Left colon (tissue), 2 donors: ENCODE data around the gene KLHL21. TPM values are rescaled to one million over a fixed set of nuclear protein-coding genes. Genes with fewer than 3 reads are reported as not detected.
"Not testable (repeated sequence)": the region's sequence is repeated elsewhere in the genome, so short reads cannot be mapped to it uniquely, and the experiment has no call there.

Experiments
- ATAC-seq: fragments of 200-7000 bp; cut with Tn5 transposase; one replicate; pipeline ENCODE4 v1.9.1; 2020; ENCODE audit warnings: mild to moderate bottlenecking, moderate library complexity
- DNase-seq, 2 donors: peaks; one replicate each; pipeline ENCODE4 v3.0.0-alpha.2; 2020
- intact Hi-C, 2 donors: fragments of 100-400 bp; cut with DNase I in 1 of 2; cut with micrococcal nuclease in 1 of 2; formaldehyde crosslinking; loops; one replicate each; pipeline versions ENCODE4 v1.11.2 to v1.14.0; 2022; cut with DNase I, micrococcal nuclease
- total RNA-seq, 2 donors: library from RNA; stranded (reverse); fragmentation: NEBNext Ultra II Directional; extraction: Animal tissue kit (Norgen Biotek cat#: 25700); gene quantifications; one replicate each; pipeline ENCODE4 v1.2.1, GENCODE V29; 2021
- donor health status: DM: no; HTN: no; CAD: no.
- donor health status: DM: yes; HTN: yes; CAD: no.

KLHL21 gene
- total RNA-seq, 2 donors from 2014 or later: 8.0 to 14.0 TPM

DNA sequence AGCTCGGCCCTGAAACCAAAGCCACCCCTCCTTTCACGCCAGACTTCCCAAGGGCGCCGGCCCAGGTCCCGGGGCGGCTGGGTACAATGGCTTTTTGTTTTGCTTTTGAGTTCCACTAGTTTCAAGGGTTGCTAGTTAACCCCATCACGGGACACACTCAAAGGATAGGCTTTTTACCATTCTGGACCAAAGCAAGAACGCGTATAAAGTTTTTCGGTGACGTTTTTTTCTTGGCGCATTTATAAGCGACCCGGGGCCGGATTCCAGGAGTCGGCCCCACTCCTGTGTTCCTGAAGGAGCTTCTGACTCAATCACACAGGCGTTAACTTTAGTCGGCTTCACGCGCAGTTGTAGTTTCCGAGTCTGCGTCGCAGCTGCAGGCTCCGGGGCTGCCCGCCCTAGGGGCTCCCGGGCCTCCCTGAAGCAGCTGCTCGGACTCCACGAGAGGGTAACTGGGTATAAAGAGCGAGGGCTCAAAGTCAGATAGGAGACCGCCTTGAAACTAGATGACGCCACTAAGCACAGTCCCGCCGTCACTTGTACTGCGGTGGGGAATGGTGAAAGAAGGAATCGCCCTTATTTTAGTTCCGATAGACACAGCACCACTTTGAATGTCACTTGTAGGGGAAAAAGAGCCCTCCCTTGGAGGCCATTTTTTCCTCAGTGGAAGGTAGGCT is 707 bp upstream of the KLHL21 start:
- ATAC-seq: peak; percentile 38
- peak in 1 of 2 donors; percentile 62 for DNase-seq
- intact Hi-C loops: no loop called here

DNA sequence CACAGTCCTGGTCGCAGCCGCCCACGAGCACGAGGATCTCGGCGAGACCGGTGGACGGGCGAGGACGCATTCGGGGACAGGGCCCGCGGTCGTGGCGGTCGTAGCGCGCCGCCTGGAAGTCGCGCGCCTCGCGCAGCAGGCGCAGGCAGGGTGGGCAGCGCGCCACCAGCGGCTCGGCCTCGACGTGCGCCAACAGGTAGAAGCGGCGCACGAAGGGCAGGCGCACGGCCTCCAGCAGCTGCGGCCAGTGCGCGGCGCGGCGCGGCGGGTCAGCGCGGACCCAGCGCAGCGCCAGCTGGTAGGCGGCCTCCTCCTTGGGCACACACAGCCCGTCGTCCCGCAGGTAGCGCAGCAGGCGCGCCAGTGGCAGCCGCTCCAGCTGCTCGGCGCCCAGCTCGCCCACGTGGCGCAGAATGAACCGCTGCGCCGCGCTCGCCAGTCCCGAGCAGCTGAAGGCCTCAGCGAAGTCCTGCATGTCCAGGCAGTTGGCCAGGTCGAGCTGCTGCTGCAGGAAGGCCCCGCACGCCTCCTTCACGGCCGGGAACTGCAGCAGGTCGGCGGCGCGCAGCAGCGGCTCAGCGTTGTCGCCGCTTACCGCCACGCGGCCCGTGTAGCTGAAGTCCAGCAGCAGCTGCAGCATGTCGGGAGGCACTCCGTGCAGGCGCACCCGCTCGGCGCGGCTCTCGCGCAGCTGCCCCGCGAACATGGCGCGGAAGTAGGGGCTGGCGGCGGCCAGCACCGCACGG is 573 bp downstream of the KLHL21 start:
- peak; percentile 51 for ATAC-seq
- intact Hi-C loops: no loop called here
- peak in 1 of 2 donors; percentile 60 for DNase-seq

DNA sequence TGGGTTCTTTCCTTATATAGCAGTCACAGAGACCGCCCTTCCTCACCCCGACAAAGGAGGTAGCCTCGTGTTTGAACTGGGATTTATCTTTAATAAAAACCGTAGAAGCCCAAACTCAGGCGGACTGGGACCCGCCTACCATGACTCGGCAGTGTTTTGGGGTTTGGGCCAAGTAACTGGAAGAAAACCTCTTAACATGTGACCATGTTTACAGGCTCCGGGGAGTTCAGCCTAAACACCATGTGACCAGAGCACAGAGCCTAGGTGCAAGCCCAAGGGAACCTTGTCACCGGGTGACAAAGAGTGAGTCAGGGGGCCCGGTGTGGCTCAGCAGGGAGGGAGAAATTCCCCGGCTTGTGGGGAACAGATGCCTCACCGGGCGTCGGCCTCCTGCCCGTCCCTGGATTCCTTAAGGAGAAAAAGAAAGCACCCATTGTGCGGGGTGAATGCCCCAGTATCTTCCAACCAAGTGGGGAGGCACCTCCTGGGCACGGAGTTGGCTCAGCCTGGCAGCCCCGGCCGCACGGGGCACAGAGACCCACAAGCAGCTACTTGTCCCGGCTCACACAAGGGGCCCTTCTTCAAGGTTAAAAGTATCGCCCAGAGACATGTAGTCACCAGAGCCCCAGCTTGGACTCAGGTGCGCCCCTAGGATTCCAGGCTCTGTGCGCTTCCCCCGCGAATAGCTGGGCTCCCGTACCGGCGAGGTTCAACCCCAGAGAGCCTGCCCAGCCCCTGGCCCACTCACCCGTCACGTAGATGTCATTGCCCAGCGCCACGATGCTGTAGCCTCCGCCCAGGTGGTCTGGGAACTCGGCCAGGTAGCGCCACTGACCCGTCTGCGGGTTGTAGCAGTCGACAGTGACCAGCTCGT is 1.4 kb downstream of the KLHL21 start:
- intact Hi-C loops: no loop called here
- peak; percentile 62 to 85 for DNase-seq
- peak; percentile 45 for ATAC-seq

DNA sequence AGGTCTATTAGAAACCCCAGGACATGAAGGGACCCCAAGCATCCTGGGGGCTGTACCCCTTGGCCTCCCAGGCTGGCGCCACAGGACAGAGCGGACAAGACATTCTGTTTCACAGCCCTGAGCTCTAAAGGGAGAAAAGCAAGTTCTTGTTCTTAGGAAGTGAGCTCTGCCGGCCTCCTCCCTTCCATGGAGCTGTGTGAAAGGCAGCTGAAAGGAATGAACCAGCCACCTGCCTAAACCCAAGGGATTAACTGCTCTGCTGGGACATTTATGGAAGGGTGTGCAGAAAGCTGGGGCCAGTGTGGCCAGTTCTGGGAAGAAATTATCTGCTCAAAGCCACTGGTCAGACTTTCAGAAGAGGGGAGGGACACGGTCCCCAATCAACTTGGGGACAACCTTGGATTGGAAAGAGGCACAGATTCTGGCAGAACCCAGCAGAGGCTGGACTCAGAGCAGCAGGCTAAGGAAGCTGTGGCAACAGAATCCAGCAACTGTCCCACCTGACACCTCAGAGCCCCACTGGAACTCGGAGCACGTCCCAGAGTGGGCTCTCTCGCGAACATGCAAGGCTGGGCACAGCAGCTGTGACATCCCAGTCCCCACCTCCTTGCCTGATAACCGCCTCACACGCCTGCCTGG is 2.1 kb downstream of the KLHL21 start:
- no peak for DNase-seq
- ATAC-seq: peak; percentile 6
- intact Hi-C loops: no loop called here

DNA sequence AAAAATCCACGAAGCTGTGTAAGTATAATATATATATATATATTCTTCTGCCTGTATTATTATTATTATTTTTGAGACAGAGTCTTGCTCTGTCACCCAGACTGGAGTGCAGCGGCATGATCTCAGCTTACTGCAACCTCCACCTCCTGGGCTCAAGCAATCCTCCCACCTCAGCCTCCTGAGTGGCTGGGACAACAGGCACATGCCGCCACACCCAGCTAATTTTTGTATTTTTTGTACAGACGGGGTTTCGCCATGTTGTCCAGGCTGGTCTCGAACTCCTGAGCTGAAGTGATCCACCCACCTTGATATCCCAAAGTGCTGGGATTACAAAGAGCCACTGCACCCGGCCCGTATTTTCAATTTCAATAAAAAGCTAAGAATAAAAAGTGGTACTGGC is 2.7 kb downstream of the KLHL21 start:
- intact Hi-C loops, ATAC-seq: not testable (repeated sequence)

DNA sequence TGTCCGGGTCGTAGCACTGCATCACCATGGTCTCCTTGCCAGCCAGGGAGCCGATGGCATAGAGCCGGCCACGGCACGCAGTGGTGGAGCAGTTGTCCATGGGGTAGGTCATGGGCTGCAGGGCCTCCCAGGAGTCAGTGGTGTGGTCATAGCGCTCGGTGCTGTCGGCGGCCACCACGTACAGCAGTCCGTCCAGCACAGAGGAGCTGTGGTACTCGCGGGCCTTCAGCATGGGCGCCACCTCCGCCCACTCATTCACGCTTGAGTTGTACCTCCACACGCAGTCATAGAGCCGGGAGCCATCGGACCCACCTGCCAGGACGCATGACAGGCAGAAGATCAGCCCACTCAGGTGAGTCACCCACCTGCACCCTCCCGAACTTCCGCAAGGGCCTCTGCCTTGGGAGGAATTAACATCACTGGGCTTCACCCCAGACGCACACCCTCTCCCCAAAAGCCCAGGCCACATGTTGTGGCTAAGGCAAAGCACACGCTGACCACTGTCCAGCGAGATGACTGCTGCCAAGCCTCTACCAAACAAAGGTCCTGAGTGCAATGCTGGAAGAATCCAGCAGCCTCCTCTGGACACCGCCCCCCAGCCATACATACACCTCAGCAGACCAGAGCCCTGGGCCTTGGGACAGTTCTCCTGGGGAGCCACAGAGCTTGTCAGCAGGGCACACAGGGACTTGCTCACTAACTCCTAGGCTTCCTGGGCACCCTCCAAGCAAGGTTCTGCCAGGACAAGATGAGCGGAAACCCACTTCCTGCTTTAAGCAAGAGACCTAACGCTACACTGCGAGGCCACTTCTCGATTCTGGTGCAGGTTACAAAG is 3.3 kb downstream of the KLHL21 start:
- intact Hi-C loops: no loop called here
- DNase-seq (peak in 1 of 2 donors; percentile 45), ATAC-seq (no peak)

More for the DNA sequence above, 2.7 kb downstream of the KLHL21 start:
- DNase-seq: not testable (repeated sequence)

DNA sequence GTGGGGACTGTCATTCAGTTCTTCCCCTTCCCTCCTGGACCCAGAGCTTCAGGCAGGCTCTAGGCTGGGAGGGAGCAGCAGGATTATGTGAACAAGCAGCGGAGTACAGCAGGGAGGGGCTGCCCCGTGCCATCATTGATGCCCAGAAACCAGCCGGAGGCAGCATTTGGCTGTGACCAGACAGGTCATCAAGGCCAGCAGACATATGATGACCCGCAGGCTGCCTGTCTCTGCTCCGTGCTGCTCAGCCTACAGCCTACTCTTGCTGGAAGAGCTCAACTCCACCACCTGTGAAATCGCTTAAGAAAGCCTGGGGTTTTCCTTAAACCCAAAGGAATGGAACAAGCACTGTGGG is 4.9 kb downstream of the KLHL21 start:
- no peak for ATAC-seq
- no peak for DNase-seq
- intact Hi-C loops: no loop called here

DNA sequence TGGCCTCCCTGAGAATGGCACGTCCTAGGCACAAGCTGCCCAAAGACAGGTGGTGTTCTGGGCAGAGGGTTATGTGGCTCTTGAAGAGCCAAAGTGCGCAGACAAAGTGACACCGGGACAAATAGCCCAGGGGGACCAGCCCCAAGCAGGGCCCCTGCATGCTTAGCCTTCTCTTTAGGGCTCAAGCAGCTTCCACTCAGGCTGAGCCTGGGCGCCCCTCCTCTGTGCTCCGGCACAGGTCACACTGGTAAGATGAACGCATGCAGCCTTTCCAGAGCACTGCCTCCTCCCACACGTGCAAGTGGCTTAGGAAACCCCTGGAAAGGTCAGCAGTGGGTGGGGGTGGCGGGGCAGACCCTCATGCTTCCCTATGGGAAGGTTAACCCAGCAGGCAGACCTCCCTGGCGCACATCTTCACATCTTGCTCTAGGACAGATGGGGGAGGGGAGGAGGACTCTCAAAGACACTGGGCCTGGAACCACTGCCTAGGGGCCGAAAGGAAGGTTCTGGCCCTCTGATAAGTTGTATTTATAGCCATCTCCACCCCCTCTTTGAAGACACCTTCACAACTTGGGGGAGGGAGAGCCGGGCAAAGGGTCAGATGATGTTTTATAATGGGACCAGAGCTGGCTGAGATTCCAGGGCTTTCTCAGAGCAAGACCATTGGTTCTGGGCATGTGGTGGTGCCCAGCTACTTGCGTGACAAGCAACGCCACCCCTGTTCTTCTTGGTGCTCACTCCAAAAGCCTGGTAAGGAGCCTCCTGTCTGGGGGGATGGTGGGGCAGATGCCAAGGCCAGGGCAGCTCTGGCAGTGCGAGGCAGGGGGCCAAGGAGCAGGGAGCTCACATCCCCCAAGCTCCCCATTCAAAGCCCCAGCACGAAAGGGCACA is 5.5 kb downstream of the KLHL21 start:
- intact Hi-C loops: no loop called here
- DNase-seq (no peak), ATAC-seq (no peak)

DNA sequence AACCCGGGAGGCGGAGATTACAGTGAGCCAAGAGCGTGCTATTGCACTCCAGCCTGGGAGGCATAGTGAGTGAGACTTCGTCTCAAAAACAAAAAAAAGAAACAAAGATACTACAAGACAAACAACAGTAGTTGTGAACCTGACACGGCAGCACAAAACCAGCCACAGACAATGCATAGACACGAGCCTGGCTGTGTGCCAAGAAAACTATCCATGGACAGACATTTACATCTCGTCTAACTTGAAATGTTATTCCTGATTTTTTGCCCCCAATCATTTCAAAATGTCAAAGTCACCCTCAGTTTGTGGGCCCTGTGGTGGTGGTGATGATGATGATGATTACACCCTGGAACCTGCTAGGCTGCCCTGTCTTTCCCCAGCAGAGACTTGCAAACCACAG is 6.3 kb downstream of the KLHL21 start:
- ATAC-seq: no peak
- intact Hi-C loops: no loop called here
- DNase-seq: no peak

DNA sequence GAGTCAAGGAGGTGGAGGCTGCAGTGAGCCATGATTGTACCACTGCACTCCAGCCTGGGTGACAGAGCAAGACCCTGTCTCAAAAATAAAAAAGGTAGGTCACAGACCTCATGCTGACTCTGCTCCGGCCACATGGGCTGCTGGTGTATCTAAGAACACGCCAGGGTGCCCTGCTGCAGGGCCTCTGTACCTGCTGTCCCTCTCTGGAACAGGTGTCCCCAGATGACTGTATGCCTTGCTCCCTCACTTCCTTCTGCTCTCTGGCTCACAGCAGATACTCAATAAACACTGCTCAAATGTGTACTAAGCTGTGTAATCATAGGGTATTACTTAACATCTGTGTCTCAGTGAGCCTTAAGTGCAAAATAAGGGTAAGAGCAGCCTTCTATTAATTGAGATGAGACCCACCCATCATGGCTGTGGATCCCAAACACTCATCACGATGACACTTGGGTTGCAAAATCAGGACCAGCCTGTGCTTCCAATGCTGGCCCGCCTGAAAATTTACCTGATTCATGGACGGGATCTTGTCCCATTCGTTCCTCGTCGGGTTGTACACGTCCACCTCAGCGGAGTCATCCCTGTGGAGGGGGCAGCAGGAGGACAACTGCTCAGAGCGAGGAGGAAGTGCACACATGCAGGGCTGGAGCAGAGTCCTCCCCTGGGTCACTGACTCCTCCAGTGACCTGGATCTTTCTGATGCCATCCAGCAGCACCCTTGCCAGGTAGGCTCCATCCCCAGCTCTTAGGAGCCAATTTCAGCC is 7.5 kb downstream of the KLHL21 start:
- intact Hi-C loops: no loop called here
- ATAC-seq: peak; percentile 54

DNA sequence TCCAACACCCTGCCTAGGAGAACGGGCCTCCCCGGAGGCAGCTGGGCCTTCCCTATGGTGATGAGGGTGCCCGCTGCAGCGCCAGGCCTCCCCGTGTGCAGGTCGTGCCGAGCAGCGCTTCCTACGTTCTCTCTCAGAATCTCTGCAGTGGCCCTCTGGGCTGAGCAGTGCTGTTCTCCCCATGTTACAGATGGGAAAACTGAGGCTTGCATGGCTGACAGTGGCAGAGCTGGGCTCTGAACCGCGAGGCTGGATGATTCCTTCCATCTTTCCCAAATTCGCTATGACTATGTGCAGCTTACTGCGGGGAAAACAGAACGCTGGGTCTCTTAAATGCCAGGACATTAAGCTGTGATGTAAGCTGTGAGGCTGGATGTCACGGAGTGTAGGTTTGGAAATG is 8.9 kb downstream of the KLHL21 start:
- intact Hi-C loops: no loop called here
- no peak for DNase-seq
- no peak for ATAC-seq

More for the DNA sequence above, 7.5 kb downstream of the KLHL21 start:
- DNase-seq: no peak

DNA sequence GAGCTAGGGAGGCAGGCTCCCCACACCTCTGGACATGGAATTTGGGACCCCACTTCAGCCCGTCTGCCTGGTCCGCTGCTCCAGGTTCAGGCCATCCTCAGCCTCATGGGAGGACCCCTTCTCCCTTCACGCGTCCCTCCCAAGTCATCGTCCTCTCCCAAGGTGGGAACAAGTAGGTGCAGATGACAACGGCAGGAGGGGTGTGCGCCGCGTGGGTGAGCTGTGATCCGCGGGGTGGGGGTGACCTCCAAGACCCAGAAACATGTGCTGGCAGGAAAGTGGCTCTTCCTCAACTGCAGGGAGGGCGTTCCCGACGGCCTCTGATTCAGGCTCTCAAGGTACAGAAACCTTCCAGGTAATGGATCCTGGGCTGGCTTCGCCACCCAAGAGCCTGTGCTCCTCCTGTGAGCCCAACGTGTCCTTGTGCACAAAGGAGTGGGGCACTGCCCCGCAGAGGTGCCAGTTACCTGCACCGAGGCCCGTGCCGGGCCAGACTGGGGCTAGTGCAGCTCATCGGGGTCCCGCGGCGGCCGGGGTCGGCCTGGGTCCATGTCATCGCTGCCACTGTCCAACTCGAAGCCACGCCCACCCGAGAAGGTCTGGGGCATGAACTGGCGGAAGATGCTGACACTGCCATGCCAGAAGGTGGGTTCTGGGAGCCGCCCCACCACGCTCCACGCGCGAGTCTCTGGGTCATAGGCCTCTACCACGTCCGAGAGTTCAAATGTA is 9.6 kb downstream of the KLHL21 start:
- intact Hi-C loops: no loop called here
- no peak for ATAC-seq
- DNase-seq: no peak

DNA sequence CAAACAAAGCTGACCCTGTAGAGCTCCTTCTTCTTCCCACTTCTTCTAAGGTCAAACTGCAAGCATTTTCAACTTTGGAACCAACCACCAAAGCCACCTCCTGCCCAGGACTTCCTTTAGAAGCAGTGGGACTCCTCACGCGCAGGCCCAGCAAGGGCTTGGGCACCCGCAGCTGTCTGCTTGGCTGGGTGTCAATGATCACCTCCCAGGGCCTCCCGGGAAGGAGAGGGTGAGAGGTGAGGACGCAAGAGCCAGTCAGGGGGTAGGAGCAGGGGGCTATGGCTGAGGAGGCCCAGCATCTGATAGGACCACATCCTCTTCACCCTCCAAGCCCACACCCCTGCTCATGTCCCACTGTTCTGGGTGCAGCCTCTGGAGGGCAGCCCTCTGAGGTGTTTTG is 10.2 kb downstream of the KLHL21 start:
- ATAC-seq: no peak
- no peak for DNase-seq
- intact Hi-C loops: no loop called here

DNA sequence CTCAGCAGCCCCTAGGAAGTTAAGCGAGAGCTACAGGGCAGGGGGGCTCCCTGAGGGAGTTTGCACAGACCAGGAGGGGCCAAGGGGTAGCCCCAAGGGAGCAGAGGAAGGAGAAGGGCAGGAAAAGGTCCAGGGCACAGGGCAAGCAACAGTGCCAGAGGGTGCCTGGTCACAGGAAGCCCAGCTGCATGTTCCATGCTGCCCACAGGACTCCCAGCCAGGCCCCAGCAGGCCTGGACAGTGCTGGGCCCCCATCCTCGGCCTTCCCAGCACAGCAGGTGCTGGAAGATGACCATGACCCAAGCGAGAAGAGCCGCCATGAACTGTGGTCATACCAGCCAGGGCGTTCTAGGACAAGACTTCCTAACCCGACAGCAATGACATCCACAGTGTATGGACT is 11.0 kb downstream of the KLHL21 start:
- intact Hi-C loops: no loop called here
- DNase-seq (no peak), ATAC-seq (no peak)

DNA sequence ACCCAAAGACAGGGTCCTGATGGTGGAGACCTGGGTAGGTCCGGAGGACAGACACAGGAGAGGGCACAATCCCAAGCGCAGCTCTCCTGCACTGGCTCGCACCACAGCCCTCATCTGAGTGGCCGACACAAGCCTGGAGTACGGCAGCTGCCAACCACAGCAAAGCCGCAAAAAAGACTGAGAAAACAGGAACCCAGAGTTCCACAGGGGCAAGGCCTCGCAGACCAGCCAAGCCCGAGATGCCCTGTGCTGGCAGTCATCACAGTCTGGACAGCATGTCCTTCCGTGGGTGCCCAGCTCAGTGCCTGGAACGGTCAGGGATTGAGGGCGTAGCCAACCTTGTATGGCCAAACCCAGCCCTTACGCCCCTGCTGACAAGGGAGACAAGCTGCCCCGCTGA is 11.4 kb downstream of the KLHL21 start:
- DNase-seq (no peak), ATAC-seq (no peak)
- intact Hi-C loops: no loop called here

DNA sequence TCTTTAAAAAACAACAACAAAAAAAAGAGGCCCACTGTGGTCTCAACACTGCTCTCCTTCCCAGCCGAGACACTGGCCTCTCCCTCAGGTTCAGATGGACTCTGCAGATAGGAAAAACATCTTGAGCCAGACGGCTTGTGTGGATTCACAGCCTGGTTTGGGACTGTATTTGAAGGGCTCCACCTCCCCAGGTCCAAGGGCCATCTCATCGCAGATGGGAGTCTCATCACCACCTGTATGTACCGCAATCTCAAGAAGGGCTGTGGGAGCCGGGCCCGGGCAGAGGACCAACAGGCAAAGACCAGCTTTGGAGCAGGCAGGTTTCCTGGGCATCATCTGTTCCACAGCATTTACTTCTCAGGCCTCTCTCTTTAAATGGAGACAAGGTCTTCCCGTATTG is 12.6 kb downstream of the KLHL21 start:
- DNase-seq: no peak
- intact Hi-C loops: no loop called here
- ATAC-seq: no peak
